HG03196 (cell line): ENCODE data around the gene LMO2.
"Not testable (repeated sequence)": the region's sequence is repeated elsewhere in the genome, so short reads cannot be mapped to it uniquely, and the experiment has no call there.

Experiments used
- ATAC-seq: cut with Tn5 transposase; IDR thresholded peaks from one replicate; pipeline ENCODE4 v1.9.1; 2021; ENCODE audit not compliant: unreplicated experiment

LMO2 gene

GRCh38 chr11:33863418-33864172, 28.3 kb downstream of the LMO2 start:
- no peak for ATAC-seq

DNA sequence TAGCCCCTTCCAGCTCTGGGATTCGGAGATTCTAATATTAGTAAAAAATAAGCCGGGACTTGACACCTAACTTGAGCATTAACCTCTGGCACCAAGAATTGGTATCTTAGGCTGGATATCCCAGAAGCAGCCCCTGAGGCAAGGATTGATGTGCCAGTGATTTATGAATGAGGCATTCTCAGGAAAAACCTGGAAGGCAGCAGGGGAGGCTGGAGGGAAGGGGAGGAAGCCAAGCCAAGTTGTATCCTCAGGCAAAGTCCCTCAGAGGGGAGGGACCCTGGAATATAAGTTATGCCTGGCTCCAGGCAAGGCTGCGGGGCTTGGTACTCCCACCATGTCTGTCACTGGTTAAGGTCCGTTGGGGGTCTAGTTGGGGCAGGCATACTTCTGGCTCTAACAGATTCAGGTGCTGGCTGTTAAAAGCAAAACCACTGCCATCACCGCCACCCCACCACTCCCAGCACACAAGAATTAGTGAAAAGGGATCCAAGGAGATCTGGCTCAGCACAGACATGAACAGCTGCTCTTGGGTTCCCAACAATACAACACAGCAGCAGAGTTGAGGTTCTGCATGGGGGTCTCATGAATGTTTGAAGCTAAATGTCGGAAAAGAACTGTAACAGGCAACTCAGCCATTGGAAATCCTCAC, 29.8 kb downstream of the LMO2 start:
- no peak for ATAC-seq

DNA sequence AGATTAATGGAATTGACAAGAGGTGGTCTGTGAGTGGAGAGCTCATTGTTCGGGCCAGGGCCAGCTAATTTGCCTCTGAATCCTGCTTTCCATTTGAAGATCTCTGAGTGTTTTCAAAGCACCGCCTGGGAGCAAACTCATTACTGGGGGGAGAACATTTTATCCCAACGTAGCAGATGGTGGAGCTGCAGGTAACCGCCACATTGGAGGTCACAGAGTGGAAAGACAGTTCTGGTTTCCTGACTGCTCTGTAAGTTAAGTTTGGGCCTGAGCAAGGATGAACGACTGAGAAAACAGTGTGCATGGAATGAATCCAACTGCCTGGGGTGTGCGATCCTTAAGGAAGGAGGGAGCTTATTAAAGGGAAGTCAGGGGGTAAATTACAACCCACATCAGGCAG, 30.5 kb downstream of the LMO2 start:
- no peak for ATAC-seq

- ATAC-seq: no peak
These were observed 30.9 kb downstream of the LMO2 start for GRCh38 chr11:33860926-33861325.

DNA sequence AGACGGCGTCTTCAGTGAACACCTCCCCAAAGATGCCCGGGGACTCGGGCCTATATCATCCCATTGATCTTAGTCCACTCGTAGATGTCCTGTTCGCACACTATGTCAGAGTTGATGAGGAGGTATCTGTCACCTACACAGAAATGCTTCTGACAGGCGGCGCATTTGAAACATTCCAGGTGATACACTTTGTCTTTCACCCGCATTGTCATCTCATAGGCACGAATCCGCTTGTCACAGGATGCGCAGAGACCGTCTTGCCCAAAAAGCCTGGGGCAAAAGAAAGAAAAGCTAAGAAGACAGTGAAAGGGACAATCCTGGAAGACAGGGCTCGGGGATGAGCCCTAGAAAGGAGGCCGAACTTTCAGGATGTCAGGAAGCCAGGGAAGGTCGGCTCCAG, 32.6 kb downstream of the LMO2 start:
- ATAC-seq: no peak

DNA sequence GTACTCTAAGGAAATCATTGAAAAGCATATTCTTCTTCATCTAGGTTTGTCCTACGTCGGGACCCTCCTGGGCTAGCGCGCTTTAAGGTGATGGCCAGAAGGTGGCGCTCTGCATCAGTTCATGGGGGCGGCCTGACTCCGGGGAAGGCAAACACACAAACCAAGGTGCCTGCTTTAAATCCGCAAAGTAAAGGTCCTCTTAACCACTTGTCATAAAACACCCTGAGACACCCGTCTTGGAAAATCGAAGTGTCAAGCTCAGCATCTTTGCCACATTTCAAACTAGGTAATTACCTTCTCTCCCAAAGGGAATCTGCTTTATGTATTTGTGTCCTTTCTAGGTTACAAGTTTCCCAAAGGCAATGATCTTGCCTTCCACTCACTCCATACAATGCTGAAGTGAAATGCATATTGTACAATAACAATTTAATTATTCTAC, 33.9 kb downstream of the LMO2 start:
- no peak for ATAC-seq

- no peak for ATAC-seq
These were observed 36.4 kb downstream of the LMO2 start for GRCh38 chr11:33855500-33855899.

GRCh38 chr11:33848717-33849390, 43.0 kb downstream of the LMO2 start:
- ATAC-seq: no peak

DNA sequence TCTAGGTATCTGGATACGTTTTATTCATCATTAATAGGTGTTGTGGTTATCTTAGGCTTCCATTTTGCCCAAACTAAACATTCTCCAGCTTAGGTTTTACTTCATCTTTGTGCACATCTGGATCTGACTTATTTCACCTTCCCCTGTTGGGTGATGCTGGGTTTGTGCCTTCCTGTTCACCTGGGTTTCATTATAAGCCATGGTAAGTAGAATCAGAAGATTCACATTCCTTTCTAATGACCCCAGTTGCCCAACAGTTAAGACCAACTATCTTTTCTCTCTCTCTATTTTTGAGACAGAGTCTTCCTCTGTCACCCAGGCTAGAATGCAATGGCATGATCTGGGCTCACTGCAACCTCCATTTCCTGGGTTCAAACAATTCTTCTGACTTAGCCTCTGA, 44.6 kb downstream of the LMO2 start:
- no peak for ATAC-seq

GRCh38 chr11:33844236-33844635, 47.6 kb downstream of the LMO2 start:
- no peak for ATAC-seq

- no peak for ATAC-seq
These were observed 48.9 kb downstream of the LMO2 start for GRCh38 chr11:33843018-33843417.

- ATAC-seq: no peak
These were observed 49.5 kb downstream of the LMO2 start for GRCh38 chr11:33842236-33842915.

DNA sequence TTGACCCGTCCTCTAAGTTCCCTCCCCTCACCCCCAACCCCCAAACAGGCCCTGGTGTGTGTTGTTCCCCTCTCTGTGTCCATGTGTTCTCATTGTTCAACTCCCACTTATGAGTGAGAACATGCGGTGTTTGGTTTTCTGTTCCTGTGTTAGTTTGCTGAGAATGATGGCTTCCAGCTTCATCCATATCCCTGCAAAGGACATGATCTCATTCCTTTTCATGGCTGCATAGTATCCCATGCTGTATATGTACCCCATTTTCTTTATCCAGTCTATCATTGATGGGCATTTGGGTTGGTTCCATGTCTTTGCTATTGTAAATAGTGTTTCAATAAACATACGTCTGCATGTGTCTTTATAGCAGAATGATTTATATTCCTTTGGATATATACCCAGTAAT, 53.6 kb downstream of the LMO2 start:
- ATAC-seq: not testable (repeated sequence)

GRCh38 chr11:33837334-33837733, 54.5 kb downstream of the LMO2 start:
- ATAC-seq: not testable (repeated sequence)

DNA sequence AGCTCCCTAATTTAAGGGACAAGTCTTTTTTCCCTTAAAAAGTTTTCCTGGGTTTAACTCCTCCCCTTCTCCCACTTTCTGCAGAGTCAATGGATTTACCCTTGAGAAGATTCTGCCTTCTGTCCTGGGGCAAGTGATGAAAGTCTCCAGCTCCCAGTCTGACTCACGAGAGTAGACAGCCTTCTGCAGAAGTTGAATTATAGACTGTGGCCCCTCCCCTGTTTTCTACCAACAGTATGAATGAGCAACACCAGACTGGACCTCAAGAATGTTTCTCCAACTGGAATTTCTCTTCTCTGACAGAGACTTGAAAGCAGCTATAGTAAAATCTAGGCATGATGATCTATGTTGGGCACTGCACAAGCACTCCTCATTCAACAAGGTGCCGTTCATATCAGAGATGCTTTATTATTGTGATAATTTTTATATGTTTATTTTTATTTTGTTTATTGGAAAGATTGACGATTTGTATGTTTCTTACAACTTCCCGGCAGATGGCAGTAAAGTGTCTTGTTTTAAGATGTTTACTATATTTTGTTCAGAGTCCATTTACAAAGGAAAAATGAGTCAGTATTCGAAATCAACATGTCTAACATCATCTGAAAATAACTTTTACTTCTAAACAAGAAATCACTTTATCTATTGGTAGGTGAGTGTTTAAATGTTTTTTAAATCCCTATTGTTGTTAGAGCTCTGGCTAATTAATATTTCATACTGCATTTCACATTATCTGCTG, 56.6 kb downstream of the LMO2 start:
- ATAC-seq: no peak

GRCh38 chr11:33832676-33833075, 59.2 kb downstream of the LMO2 start:
- no peak for ATAC-seq

DNA sequence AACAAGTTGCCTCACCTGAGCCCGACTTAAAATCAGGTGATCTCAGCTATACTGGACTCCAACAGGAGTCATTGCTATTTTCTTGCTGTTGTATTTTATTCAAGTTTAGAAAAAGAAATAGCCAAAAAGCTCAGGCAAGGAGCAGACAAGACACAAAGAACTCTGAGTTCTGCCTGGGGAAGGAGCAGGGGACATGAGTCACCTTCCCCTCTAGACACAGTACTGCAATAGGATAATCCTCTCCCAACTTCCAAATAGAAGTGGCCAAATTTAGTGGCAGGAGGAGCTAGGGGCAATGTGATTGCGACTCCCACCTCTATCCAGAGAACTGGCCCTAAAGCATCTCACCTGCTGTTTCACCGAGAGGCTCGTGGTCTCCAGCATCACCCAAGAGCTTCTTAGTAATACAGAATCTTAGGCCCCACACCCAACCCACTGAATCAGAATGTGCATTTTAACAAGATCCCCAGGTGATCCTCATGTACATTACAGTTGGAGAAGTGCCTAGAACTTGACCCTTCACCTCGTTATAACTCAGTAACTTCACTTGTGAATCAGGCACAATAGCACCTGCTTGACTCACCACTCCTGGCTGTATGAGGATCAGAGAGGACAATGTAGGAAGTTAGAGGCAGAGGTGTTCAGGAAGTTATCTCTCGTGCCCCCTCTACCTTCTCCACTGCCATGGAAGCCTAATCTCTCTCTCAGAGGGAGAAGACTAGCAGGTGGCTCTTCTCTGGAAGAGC, 60.8 kb downstream of the LMO2 start:
- no peak for ATAC-seq

- peak; percentile 69 for ATAC-seq
These were observed 62.3 kb downstream of the LMO2 start for GRCh38 chr11:33829430-33830141.

DNA sequence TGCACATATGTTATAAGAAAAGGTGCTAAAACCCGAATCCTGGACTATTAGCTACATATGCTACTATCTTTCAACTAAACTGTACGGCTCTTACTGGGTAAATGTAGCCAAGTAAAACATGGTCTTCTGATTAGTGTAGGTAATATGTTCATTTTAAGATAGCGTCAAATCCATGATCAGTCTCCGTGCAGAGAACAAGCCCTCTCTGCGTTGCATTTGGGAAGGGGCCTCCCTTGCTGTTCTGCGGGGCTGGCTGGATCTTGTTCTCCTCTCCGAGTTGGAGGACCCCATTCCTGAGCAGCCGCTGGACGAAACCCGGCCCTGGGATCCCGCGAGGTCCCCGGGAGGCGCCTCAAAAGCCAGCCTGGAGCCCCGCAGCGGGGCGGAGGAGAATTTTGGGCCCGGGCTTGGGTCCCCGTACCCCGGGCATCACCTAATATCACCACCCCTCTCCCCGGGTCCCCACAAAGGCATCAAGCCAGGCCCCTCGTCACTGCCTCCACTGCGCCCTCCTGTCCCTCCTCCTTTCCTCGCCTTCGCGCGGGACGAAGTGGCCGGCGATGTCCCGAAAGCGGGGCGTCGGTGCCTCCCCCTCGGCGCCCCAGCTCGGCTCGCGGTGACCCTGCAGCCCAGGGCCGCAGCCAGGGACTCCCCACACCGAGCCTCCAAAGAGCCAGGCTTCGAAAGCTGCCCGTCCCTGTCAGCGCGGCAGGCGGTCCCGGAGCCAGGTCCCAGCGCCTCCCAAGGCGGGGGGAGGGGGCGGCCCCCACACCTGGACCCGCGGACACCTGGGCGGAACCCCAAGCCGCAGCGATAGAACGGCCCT, 63.1 kb downstream of the LMO2 start:
- no peak for ATAC-seq
